Right kidney (tissue), 1 donor: ENCODE results near the gene TMEM266.

ENCODE experiments used
- DNase-seq: peaks from one replicate; pipeline ENCODE4 v3.0.0-alpha.2; 2016

TMEM266 gene

GRCh38 chr15:76161153-76162035, 101.6 kb downstream of the TMEM266 start:
- DNase-seq, result no peak

GRCh38 chr15:76162036-76162398, 102.2 kb downstream of the TMEM266 start:
- DNase-seq, result peak; percentile 32

- no peak for DNase-seq
Measured at GRCh38 chr15:76162784-76163456, 103.1 kb downstream of the TMEM266 start.

- DNase-seq, result no peak
Measured at GRCh38 chr15:76163457-76164295, 103.9 kb downstream of the TMEM266 start.

- no peak for DNase-seq
Measured at GRCh38 chr15:76164602-76165001, 104.8 kb downstream of the TMEM266 start.

GRCh38 chr15:76165951-76166350, 106.2 kb downstream of the TMEM266 start:
- no peak for DNase-seq

- DNase-seq, result no peak
Measured at GRCh38 chr15:76168237-76168984, 108.6 kb downstream of the TMEM266 start.

- DNase-seq, result no peak
Measured at GRCh38 chr15:76169018-76169417, 109.2 kb downstream of the TMEM266 start.

GRCh38 chr15:76169911-76170800, 110.4 kb downstream of the TMEM266 start:
- DNase-seq, result no peak

- no peak for DNase-seq
Measured at GRCh38 chr15:76172782-76173181, 113.0 kb downstream of the TMEM266 start.

- DNase-seq, result no peak
Measured at GRCh38 chr15:76173317-76173834, 113.6 kb downstream of the TMEM266 start.

GRCh38 chr15:76174654-76175053, 114.9 kb downstream of the TMEM266 start:
- no peak for DNase-seq

GRCh38 chr15:76175442-76175841, 115.7 kb downstream of the TMEM266 start:
- DNase-seq, result no peak

- DNase-seq, result no peak
Measured at GRCh38 chr15:76176059-76176458, 116.3 kb downstream of the TMEM266 start.

- no peak for DNase-seq
Measured at GRCh38 chr15:76176487-76177085, 116.8 kb downstream of the TMEM266 start.

GRCh38 chr15:76177491-76178040, 117.8 kb downstream of the TMEM266 start:
- no peak for DNase-seq

GRCh38 chr15:76178296-76179000, 118.7 kb downstream of the TMEM266 start:
- no peak for DNase-seq

GRCh38 chr15:76179023-76179422, 119.2 kb downstream of the TMEM266 start:
- no peak for DNase-seq

GRCh38 chr15:76180321-76180720, 120.5 kb downstream of the TMEM266 start:
- DNase-seq, result no peak
